Activated naive CD8-positive, alpha-beta T cell (primary cell): ENCODE results near the gene TMEM266.

ENCODE experiments used
- H3K27ac Mint-ChIP-seq: one replicate; pipeline ENCODE4 v1.8.0; 2021; ENCODE audit warnings: mixed read lengths
- H3K27me3 Mint-ChIP-seq: one replicate; pipeline ENCODE4 v1.8.0; 2021; ENCODE audit warnings: mixed read lengths
- H3K36me3 Mint-ChIP-seq: one replicate; pipeline ENCODE4 v1.8.0; 2021; ENCODE audit warnings: mixed read lengths
- H3K4me1 Mint-ChIP-seq: one replicate; pipeline ENCODE4 v1.8.0; 2021; ENCODE audit warnings: low read depth, mixed read lengths
- H3K4me3 Mint-ChIP-seq: one replicate; pipeline ENCODE4 v1.8.0; 2021; ENCODE audit warnings: mild to moderate bottlenecking, mixed read lengths
- H3K9me3 Mint-ChIP-seq: one replicate; pipeline ENCODE4 v1.8.0; 2021; ENCODE audit warnings: low read depth, mixed read lengths

The TMEM266 gene

DNA sequence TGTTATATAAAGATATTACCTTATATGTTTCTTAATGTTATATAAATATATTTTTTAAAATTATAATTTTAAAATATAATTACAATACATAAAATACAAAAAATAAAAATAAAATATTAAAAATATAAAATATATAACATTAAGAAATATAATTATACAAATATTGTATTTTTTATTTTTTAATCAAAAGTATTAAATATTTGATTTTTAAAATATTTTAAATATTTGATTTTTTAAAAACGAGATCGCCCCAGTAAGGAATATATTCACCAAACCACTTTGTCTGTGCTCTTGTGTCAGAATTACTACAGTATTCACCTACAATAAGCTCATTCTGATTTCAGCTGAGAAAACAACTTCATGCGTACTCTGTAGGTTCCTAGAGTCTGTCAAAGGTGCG is 162.4 kb downstream of the TMEM266 start:
- no peak overlapping the region for H3K27ac Mint-ChIP-seq
- H3K27me3 Mint-ChIP-seq = no peaks in the 10 kb centered on the region
- peaks cover 2% of the 10 kb centered on the region for H3K4me1 Mint-ChIP-seq
- peaks cover 21% of the 10 kb centered on the region for H3K36me3 Mint-ChIP-seq
- no peak overlapping the region for H3K4me3 Mint-ChIP-seq
- H3K9me3 Mint-ChIP-seq = no peaks in the 10 kb centered on the region

- Mint-ChIP-seq H3K4me1 (peaks cover 2% of the 10 kb centered on the region), H3K9me3 (no peaks in the 10 kb centered on the region), H3K27ac (no peak overlapping the region), H3K27me3 (no peaks in the 10 kb centered on the region), H3K4me3 (no peak overlapping the region), H3K36me3 (peaks cover 22% of the 10 kb centered on the region)
Measured at GRCh38 chr15:76223521-76223920, 163.7 kb downstream of the TMEM266 start.

DNA sequence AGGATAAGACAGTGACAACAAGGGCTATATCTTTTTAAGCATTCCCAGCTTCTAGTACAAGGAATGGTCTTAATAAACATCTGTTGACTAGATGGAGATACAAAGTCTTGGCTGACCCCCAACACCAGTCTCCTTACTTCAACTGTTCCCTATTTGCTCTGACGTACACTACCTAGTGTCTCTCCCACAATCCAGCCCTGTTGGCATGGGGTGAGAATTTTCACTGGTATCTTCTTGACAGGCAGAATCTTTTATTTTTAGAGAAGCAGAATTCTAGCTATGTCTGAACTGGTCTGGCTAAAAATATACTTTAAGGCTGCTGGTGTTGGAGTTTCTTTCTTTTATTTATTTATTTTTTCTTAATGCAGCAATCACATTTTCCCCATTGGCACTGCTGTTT is 169.5 kb downstream of the TMEM266 start:
- H3K36me3 Mint-ChIP-seq = peaks cover 8% of the 10 kb centered on the region
- H3K4me3 Mint-ChIP-seq = no peak overlapping the region
- H3K9me3 Mint-ChIP-seq = no peaks in the 10 kb centered on the region
- H3K4me1 Mint-ChIP-seq = no peaks in the 10 kb centered on the region
- no peak overlapping the region for H3K27ac Mint-ChIP-seq
- no peaks in the 10 kb centered on the region for H3K27me3 Mint-ChIP-seq

DNA sequence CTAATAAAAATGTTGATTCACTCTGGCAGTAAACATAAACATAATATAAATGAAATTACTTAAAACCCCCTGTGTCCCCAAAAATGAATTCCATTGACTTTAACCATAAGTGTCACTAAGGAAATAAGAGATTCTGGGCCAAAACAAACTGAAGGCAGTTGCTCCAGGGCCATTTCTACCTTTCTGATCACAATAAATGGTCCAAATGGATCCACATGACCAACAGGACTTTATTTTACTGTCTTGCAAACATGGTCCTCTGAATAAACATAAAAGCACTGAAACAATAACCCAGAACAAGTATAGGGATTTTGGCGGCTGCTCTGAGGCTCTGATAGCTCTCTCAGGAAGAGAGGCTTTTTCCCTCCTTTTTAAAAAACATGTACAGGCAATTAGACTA is 174.1 kb downstream of the TMEM266 start:
- no peak overlapping the region for H3K4me3 Mint-ChIP-seq
- peaks cover 3% of the 10 kb centered on the region for H3K36me3 Mint-ChIP-seq
- no peaks in the 10 kb centered on the region for H3K9me3 Mint-ChIP-seq
- no peaks in the 10 kb centered on the region for H3K27me3 Mint-ChIP-seq
- H3K27ac Mint-ChIP-seq = no peak overlapping the region
- H3K4me1 Mint-ChIP-seq = no peaks in the 10 kb centered on the region

DNA sequence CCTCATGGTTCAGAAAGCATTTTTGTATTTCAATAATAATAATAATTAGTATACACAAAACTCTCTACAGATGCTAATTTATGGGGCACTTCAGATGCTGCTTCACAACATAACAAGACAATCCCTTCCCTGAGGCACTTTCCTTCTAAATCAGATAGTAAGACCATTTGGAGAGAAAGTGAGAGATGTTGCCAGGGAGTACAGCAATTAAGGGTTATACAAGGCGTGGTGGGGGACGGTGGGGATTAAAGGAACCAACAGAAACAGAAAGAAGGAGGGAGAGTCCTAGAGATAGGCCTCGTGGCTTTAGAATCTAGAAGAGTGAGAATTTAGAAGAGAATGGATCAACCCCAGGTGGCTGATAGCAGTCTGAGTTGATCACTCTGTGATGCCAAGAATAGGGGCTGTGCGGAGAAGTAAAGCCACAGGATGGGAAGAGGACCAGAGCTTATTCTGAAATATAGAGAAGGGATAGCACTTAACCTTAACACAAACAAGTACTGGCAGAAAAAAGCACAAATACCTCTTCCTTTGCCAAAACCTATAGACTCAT is 174.6 kb downstream of the TMEM266 start:
- H3K36me3 Mint-ChIP-seq = peaks cover 3% of the 10 kb centered on the region
- H3K27ac Mint-ChIP-seq = no peak overlapping the region
- no peaks in the 10 kb centered on the region for H3K27me3 Mint-ChIP-seq
- H3K9me3 Mint-ChIP-seq = no peaks in the 10 kb centered on the region
- H3K4me1 Mint-ChIP-seq = no peaks in the 10 kb centered on the region
- H3K4me3 Mint-ChIP-seq = no peak overlapping the region

DNA sequence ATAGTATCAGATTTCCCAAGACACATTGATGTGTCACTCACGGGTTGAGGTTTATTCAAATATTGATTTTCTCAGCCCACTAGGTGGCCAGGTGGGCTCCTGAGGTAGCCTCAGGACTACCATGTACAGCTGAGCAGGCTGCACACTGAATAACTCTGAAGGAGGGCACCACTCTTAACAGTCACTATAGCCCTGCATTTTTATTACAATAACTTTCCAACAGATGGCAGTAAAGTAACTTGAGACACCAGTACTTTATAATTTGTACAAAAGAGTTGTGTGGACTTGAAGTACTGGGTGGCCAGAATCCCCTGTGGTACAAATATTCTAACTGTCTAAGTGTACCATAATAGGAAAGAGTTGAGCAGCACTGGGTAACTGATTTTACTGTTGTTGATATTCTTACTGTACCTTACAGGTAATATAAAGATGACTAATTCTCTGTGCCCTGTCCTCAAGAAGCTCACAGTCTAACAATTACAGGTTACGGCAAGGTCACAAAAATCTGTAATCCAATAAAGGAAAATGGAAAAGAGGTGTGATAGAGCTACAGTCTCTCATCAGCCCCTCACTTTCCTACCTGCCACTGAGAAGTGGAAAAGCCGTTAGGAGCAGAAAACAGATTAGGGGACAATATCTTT is 175.5 kb downstream of the TMEM266 start:
- no peak overlapping the region for H3K27ac Mint-ChIP-seq
- peaks cover 3% of the 10 kb centered on the region for H3K36me3 Mint-ChIP-seq
- H3K9me3 Mint-ChIP-seq = no peaks in the 10 kb centered on the region
- no peaks in the 10 kb centered on the region for H3K4me1 Mint-ChIP-seq
- no peaks in the 10 kb centered on the region for H3K27me3 Mint-ChIP-seq
- no peak overlapping the region for H3K4me3 Mint-ChIP-seq

- no peaks in the 10 kb centered on the region for H3K36me3 Mint-ChIP-seq
- no peaks in the 10 kb centered on the region for H3K4me1 Mint-ChIP-seq
- no peaks in the 10 kb centered on the region for H3K27me3 Mint-ChIP-seq
- no peak overlapping the region for H3K27ac Mint-ChIP-seq
- no peak overlapping the region for H3K4me3 Mint-ChIP-seq
- no peaks in the 10 kb centered on the region for H3K9me3 Mint-ChIP-seq
Measured at GRCh38 chr15:76236350-76236749, 176.6 kb downstream of the TMEM266 start.

- no peak overlapping the region for H3K4me3 Mint-ChIP-seq
- no peaks in the 10 kb centered on the region for H3K4me1 Mint-ChIP-seq
- no peak overlapping the region for H3K27ac Mint-ChIP-seq
- no peaks in the 10 kb centered on the region for H3K27me3 Mint-ChIP-seq
- no peaks in the 10 kb centered on the region for H3K9me3 Mint-ChIP-seq
- peaks cover 4% of the 10 kb centered on the region for H3K36me3 Mint-ChIP-seq
Measured at GRCh38 chr15:76239786-76240185, 180.0 kb downstream of the TMEM266 start.

GRCh38 chr15:76245072-76245610 is 185.4 kb downstream of the TMEM266 start:
- Mint-ChIP-seq H3K27me3 (no peaks in the 10 kb centered on the region), H3K9me3 (no peaks in the 10 kb centered on the region), H3K4me3 (no peak overlapping the region), H3K27ac (no peak overlapping the region), H3K36me3 (peaks cover 7% of the 10 kb centered on the region), H3K4me1 (no peaks in the 10 kb centered on the region)

GRCh38 chr15:76251717-76252116 is 191.9 kb downstream of the TMEM266 start:
- Mint-ChIP-seq H3K4me3 (no peak overlapping the region), H3K9me3 (no peaks in the 10 kb centered on the region), H3K4me1 (no peaks in the 10 kb centered on the region)

DNA sequence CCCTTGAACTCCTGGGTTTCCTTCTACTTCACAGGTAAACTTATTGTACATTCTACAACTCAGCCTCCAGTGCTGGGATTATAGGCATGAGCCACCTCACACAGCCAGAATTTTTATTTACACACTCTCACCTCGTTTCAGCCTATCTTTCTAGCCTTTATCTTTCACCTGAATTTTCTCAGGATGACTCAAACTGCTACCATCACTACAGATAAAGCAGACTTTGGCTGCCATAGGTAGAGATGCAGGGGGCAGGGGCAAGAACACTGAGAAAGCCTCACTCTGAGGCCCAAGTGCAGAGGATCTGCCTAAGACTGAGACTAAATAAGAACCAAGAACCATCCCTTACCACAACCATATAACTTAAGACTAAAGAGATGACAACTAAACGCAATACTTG is 192.5 kb downstream of the TMEM266 start:
- Mint-ChIP-seq H3K4me3 (no peak overlapping the region), H3K27me3 (no peaks in the 10 kb centered on the region), H3K27ac (no peak overlapping the region), H3K4me1 (no peaks in the 10 kb centered on the region), H3K36me3 (peaks cover 3% of the 10 kb centered on the region), H3K9me3 (no peaks in the 10 kb centered on the region)

More at GRCh38 chr15:76251717-76252116, 191.9 kb downstream of the TMEM266 start:
- H3K36me3 Mint-ChIP-seq = peaks cover 3% of the 10 kb centered on the region
- no peaks in the 10 kb centered on the region for H3K27me3 Mint-ChIP-seq
- H3K27ac Mint-ChIP-seq = no peak overlapping the region

- H3K4me3 Mint-ChIP-seq = no peak overlapping the region
- no peaks in the 10 kb centered on the region for H3K27me3 Mint-ChIP-seq
- H3K4me1 Mint-ChIP-seq = no peaks in the 10 kb centered on the region
- peaks cover 3% of the 10 kb centered on the region for H3K36me3 Mint-ChIP-seq
- H3K27ac Mint-ChIP-seq = no peak overlapping the region
- H3K9me3 Mint-ChIP-seq = no peaks in the 10 kb centered on the region
Measured at GRCh38 chr15:76253691-76254473, 194.1 kb downstream of the TMEM266 start.
